HS-5 (cell line): ENCODE data around the gene LCN9.

Experiments
- DNase-seq: peaks from one replicate; pipeline ENCODE4 v3.0.0-alpha.2; 2012; ENCODE audit warnings: low read depth

LCN9 gene

DNA sequence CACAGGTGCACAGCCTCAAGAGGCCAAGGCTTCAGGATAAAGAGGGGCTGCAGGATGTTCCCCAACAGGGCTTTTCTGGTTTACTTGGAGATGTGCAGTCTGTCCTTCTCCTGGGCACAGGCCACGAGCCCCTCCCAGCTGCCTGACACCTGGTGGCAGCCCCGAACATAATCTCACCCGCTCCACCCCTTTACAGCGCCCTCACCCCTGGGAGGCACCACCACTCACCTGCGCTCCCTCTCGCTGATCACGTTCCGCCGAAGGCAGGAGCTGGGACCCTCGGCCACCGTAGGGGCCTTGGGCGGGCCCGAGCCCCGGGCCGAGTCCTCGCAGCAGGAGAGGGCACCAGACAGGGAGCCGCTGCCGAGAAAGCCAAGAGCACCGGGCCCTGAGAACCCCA is 35.7 kb downstream of the LCN9 start:
- no peak for DNase-seq

DNA sequence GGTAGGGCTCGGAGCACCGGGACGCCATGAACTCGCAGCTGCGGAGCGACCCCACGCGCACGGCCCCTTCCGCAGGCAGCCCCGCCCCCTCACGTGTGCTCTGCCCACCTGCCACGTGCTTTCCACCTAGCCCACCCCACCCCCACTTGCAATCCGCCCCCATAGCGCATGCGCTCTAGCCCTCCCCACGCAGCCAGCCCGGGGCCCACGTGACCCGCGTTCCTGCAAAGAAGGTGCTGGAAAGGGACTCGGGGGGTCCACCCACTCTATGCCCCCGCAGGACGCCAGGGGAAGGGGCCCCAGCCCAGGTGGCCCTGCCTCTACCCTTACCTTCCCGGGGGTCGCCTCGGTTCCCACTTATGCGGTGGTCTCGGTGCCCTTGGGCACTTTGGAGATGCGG is 36.3 kb downstream of the LCN9 start, which contains the start of gene SOHLH1:
TSS of gene SOHLH1 (minus strand) at position 42 of the 400 bp plus-strand sequence. CDS start at position 28, 14 bp downstream.
- no peak for DNase-seq

DNA sequence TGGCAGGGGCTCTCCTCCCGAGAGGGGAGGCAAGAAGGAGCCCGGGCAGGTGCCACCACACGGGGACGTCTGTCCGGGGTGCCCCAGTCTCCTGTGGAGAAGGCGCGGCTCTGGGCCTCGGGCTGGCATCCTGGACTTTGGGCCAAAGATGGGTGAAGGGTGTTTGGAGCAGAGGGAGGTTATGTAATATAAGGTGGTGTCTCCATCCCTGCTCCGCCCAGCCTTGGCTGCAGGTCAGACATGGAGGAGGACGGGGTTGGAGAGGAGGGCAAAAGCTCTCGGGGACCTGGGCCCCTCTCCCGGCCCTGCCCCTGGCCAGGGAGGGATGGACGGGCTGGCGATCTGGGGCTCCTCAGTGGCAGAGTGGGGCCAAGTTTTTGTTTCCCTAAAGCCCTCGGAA is 37.4 kb downstream of the LCN9 start:
- no peak for DNase-seq

DNA sequence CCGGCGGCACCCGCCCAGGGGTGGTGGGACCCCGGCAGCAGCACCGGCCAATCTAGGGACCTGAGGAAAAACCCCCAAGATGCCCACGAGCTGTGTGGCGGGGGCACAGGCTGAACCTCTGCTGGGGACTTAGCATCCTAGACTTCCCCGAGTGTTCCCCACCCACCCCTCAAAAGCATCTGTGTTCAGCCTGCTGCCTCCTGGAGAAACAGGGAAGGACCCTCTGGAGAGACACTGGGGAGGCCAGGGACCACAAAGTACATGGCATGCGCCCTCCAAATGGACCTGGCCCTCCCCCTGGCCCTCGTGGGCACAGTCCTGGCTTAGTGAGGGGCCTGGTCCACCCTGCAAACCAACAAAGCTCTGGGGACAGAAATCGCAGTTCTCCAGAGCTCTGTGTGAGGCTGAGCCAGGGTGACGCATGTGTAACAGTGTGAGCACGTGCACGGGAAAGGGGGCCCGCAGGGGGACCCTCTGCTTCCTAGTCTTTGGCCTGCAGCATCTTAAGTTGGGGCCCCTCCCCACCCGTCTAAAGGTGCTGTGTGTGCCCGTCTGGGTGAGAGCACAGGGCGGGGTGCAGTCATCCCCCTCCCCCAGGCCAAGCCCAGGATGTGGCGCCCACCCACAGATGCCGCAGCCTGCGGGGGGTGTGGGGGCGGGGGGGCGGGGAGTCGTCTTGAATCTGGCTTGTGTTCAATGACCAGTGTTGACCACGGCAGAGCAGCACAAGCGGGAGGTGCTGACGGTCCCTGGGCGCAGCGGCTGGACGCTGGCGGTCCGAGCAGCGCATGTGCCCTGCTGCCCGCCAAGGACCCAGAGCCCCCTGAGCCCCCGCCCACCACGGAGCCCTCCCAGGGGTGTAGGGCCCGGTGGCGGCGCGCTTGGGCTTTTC is 38.2 kb downstream of the LCN9 start:
- no peak for DNase-seq

DNA sequence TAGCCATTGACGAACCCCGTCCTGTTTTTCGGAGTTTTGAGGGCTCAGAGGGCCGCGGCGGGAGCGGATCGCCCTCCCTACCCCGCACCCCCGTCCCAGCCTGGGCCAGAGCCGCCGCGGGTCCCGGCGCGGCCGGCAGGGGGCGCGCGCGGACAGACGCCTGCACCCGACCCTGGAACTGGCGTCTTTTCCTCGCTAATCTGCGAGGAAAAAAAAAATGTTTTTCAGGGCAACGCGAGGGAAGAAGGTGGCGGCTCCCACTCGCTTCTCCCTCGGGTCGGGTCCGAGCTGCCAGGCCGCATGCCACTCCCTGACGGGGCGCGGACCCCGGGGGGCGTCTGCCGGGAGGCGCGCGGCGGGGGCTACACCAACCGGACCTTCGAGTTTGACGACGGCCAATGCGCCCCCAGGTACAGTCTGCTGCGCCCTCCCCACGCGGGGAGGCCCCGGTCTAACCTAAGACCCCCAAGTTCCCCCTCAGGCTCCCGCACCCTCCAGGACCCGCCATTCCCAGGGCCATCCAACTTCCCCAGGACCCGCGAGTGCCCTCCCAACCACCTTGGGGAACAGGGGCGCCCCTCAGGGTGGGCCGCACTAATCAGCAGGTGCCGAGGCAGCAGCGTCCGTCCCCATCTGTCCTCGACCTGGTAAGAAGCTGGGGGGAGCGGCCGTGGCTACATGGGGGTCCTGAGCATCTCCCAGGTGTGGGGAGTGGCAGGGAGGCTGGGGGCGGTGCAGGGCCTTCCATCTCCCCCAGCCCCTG is 39.0 kb downstream of the LCN9 start, which contains the start of gene KCNT1:
TSS of gene KCNT1 (plus strand) at position 227 of the 763 bp plus-strand sequence. CDS start at position 301, 74 bp downstream.
- no peak for DNase-seq

GRCh38 chr9:135703726-135704125 is 40.6 kb downstream of the LCN9 start:
- DNase-seq, result no peak

DNA sequence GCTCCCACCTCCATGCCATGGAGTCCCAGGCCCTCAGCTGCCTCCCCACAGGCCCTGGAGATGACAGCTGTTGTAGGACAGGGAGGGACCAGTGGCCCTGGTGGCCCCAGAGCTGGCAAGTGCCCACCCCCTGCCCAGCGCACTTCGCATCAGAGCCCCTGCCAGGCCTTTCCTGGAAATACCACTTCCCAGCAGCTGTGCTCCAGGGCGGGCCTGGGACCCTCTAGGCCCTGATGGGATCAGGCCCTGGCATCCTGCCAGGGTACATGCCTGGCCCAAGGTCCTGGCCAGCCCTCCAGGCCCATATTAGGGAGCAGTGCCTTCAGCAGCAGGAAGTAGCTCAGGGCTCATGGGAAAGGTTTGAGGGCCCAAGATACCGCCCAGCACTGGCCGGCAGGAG is 41.4 kb downstream of the LCN9 start:
- DNase-seq, result no peak

- no peak for DNase-seq
These were observed 42.3 kb downstream of the LCN9 start for GRCh38 chr9:135705376-135705775.

- DNase-seq, result no peak
These were observed 43.2 kb downstream of the LCN9 start for GRCh38 chr9:135706288-135706687.

GRCh38 chr9:135707252-135708138 is 44.4 kb downstream of the LCN9 start:
- no peak for DNase-seq

GRCh38 chr9:135708164-135708563 is 45.1 kb downstream of the LCN9 start:
- no peak for DNase-seq

- no peak for DNase-seq
These were observed 48.3 kb downstream of the LCN9 start for GRCh38 chr9:135711391-135711790.

- DNase-seq, result no peak
These were observed 48.8 kb downstream of the LCN9 start for GRCh38 chr9:135711881-135712280.

DNA sequence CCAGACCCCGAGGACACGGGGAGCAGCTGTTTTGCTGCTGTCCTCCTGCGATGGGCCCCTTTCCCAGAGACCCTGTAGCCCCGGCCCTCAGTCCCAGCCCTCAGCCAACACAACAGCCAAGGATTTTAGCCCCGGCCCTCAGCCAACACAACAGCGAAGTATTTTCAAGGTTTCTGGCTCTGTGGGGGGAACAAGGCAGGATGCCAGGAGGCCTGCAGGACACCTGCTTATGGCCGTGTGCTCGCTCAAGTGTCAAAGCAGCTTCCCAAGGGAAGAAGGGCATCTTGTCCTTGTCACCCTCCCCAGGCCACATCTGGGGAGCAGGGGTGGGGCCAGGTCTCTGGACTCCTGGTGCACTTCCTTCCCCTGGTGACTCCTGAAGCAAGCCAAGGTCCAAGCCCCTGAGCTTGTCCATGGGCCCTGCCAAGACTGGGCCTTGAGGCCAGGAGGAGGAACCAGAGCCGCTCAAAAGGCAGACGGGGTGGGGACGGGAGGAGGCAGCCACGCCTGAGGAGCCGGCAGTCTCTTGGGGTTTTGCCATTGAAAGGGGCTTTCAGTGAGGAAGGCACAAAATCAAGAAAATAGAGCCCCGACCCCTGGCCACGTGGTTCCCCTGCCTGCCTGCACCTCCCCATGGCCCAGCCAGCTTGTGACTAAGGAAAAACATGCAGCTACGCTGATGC is 49.6 kb downstream of the LCN9 start:
- no peak for DNase-seq

DNA sequence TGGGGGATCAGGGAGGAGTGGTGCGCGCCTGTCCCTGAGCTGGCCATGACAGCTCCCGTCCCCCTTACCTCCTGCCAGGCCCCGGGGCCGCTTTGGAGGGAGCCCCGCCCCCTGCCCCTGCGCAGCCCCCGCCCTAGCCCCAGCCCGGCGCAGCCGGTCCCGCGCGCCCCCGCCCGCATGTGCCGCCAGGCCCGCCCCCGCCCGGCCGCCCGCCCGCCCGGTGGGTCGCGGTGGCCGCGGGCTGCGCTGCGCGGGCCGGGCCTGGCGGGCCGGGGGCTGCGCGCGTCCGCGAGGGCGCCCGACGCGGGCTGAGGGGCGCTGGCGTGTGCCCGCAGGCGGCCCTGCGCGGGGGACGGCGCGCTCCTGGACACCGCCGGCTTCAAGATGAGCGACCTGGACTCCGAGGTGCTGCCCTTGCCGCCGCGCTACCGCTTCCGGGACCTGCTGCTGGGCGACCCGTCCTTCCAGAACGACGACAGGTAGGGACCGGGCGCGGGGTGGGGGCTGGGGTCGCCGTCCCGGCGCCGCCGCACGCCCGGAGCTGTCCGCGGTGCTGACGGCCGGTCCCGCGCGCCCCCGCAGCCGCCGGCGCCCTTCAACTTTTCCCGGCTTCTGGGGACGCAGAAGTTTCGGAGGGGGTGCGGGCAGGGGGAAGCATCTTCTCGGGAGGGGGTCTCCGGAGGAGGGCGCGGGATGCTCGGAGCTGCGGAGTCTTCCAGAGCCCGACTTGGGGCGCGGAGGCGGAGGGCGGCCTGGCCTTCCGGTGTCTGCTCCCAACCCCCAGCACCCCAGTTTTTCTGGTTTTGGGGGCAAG is 51.3 kb downstream of the LCN9 start:
- no peak for DNase-seq

DNA sequence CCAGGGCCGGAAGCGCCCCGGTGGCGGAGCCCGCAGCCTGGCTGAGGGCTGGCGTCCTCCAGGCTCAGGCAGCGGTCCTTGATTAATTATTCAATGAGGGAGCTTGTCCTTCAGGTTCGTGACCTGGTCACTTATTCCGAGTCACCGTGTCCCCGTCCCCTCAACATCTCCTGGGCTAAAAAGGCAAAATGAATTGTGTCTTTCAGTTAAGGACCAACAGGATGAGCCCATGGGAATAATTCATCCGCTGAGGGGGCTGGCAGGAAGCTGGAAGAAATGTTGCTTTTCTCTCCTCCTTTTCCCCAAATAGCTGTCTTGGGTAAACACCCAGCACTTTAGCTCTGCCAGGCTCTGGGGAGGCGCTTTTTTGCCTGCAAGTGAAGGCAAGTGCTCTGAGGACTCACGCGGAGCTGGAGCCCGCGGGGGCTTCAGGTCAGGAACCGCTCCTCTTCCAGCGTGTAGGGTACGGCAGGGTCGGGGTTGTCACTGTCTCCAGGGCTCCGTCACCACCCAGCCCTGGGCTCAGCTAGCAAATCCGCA is 52.0 kb downstream of the LCN9 start:
- no peak for DNase-seq

- DNase-seq, result no peak
These were observed 52.9 kb downstream of the LCN9 start for GRCh38 chr9:135716045-135716444.
